Upper lobe of left lung (tissue), 6 donors: ENCODE results near the gene KCNAB1. TPM values are rescaled to one million over a fixed set of nuclear protein-coding genes. Genes with fewer than 3 reads are reported as not detected.
A peak's percentile ranks its signal among the peaks of the same experiment; 100 is the strongest.

ENCODE experiments used
- ATAC-seq, 2 donors: fragments of 200-7000 bp; cut with Tn5 transposase; one replicate each; pipeline ENCODE4 v1.9.1; 2022; ENCODE audit warnings: mild to moderate bottlenecking in 2 of 2, moderate library complexity in 2 of 2; ENCODE audit not compliant: low FRiP score in 2 of 2
- DNase-seq, 2 donors: peaks; one replicate each; pipeline ENCODE4 v3.0.0-alpha.2; 2019 to 2020
- H3K27ac ChIP-seq, 4 donors: fragments of 200-600 bp; sonication (generic); one replicate each; pipeline ENCODE4 v1.5.1; 2016 to 2019
- H3K27me3 ChIP-seq, 4 donors: fragments of 200-600 bp; sonication (generic); one replicate each; pipeline ENCODE4 v1.5.1; 2017 to 2019
- H3K36me3 ChIP-seq, 4 donors: fragments of 200-600 bp; sonication (generic); one replicate each; pipeline ENCODE4 v1.5.1; 2016 to 2019
- H3K4me1 ChIP-seq, 4 donors: fragments of 200-600 bp; sonication (generic); one replicate each; pipeline ENCODE4 v1.5.1; 2018 to 2019
- H3K4me3 ChIP-seq, 4 donors: fragments of 200-600 bp; sonication (generic); one replicate each; pipeline ENCODE4 v1.5.1; 2017 to 2019; ENCODE audit warnings: mild to moderate bottlenecking in 2 of 4, moderate library complexity in 1 of 4
- H3K9me3 ChIP-seq, 4 donors: fragments of 200-600 bp; sonication (generic); one replicate each; pipeline ENCODE4 v1.5.1; 2018 to 2019
- CTCF ChIP-seq, 6 experiments: fragments of 450-650 bp in 4 of 6; fragments of 200-600 bp in 2 of 6; sonication (generic) in 2 of 6; IDR thresholded peaks; one replicate each; pipeline ENCODE4 v1.5.1; 2016 to 2019; ENCODE audit warnings: antibody characterized with exemption in 6 of 6
- EP300 ChIP-seq, 4 donors: sonication (generic); formaldehyde crosslinking; IDR thresholded peaks; one replicate each; pipeline ENCODE4 v1.5.1; 2017; ENCODE audit warnings: antibody characterized with exemption in 4 of 4, control low read depth in 2 of 4
- POLR2A ChIP-seq, 4 donors: fragments of 450-650 bp; IDR thresholded peaks; one replicate each; pipeline ENCODE4 v1.5.1; 2016 to 2017; ENCODE audit warnings: antibody characterized with exemption in 4 of 4, mild to moderate bottlenecking in 2 of 4
- POLR2AphosphoS5 ChIP-seq, 2 donors: sonication (generic); formaldehyde crosslinking; IDR thresholded peaks; one replicate each; pipeline ENCODE4 v1.5.1; 2017; ENCODE audit warnings: antibody characterized with exemption in 2 of 2
- WGBS, 2 donors: methylation state at CpG; one replicate each; pipeline ENCODE4 v1.1.5; 2017 to 2018; 5-methylcytosine and 5-hydroxymethylcytosine counted together
- total RNA-seq, 6 donors: library from RNA; depleted of rRNA in 4 of 6; stranded (reverse); fragments of >200 nt in 4 of 6; gene quantifications; one replicate each; pipeline versions ENCODE4 v1.1.0 to v1.2.1, GENCODE V29; 2016 to 2021
- donor health status: DM: no; HTN: no; CAD: no; lungs with moderate emphysema.
- donor health status: DM: no; HTN: yes; CAD: no; lungs with severe emphysema.

The KCNAB1 gene
- total RNA-seq, 6 donors from 2014 or later = 0.79 to 5.2 (median 3.0) TPM

DNA sequence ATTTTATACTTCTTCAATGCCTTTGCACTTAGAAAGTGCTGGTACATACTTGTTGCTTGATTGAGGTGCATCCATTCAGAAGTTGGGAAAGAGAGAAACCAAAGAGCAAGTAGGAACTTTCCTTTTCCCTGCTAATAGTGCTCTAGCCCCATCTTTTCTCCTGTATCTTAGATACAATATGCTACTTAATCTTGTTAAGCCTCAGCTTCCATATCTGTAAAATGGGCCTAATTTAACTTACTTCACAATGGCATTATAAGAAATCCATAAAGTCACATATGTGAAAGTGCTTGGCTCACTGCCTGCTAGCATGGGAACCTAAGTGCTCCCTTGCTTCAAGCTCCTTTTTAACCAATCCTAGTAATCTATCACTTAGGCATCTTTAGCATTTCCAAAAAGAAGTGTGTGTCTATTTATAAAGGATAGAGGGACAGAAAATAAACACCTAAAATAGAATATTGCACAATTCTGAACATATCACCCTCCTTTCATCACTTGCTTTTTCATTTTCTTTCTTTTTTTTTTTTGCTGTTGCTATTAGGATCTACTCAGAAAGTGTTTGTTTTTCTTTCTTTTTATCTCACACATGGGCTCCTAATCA lies 28.1 kb downstream of the KCNAB1 start:
- peak overlapping the region in 2 of 4 donors; percentile 28 to 50 for H3K27ac ChIP-seq
- H3K36me3 ChIP-seq = no peaks in the 10 kb centered on the region
- no peaks in the 10 kb centered on the region for H3K9me3 ChIP-seq
- DNase-seq (no peak), ATAC-seq (no peak)
- peaks cover 10 to 18% (median 13%) of the 10 kb centered on the region in 4 donors for H3K4me1 ChIP-seq
- TF ChIP-seq POLR2AphosphoS5 (IDR thresholded peaks at IDR 0.05) (no peak), CTCF (IDR thresholded peaks at IDR 0.05) (no peak), POLR2A (IDR thresholded peaks at IDR 0.05) (no peak), EP300 (IDR thresholded peaks at IDR 0.05) (no peak)
- H3K4me3 ChIP-seq = no peak overlapping the region
- H3K27me3 ChIP-seq = no peaks in the 10 kb centered on the region

DNA sequence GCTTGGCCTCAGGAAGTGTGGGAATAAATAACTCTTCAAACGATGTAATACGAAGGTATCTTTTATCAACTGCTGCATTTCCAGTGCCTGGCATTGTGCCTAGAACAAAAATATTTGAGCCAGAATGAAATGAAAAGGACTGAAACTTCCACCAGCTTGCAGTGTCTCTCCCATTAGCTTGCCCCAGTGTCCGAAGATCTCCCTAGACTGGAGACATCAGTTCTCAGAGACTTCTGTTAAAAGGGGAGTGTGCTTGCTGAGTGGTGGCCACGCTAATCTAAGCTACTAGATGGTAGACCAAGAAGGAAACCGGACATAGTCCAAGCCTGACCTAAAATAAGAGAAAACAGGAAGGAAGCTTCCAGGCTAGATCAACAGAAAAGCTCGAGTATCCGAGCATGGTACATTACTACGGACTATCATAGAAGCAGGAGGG lies 28.6 kb downstream of the KCNAB1 start:
- no peak for TF ChIP-seq CTCF (IDR thresholded peaks at IDR 0.05)
- TF ChIP-seq POLR2AphosphoS5 (IDR thresholded peaks at IDR 0.05) = no peak
- no peak for TF ChIP-seq POLR2A (IDR thresholded peaks at IDR 0.05)
- TF ChIP-seq EP300 (IDR thresholded peaks at IDR 0.05) = no peak
- no peaks in the 10 kb centered on the region for H3K27me3 ChIP-seq
- no peaks in the 10 kb centered on the region for H3K36me3 ChIP-seq
- DNase-seq = no peak
- ATAC-seq = peak in 1 of 2 donors; percentile 51
- H3K27ac ChIP-seq = peak overlapping the region in 2 of 4 donors; percentile 28 to 50
- no peak overlapping the region for H3K4me3 ChIP-seq
- no peaks in the 10 kb centered on the region for H3K9me3 ChIP-seq
- 11 to 16% methylated on average over 8 of the region's 8 CpGs for WGBS, 2 donors
- peaks cover 10 to 18% (median 13%) of the 10 kb centered on the region in 4 donors for H3K4me1 ChIP-seq

- TF ChIP-seq POLR2A (IDR thresholded peaks at IDR 0.05) = no peak
- no peak for TF ChIP-seq CTCF (IDR thresholded peaks at IDR 0.05)
- TF ChIP-seq EP300 (IDR thresholded peaks at IDR 0.05) = no peak
- no peak for TF ChIP-seq POLR2AphosphoS5 (IDR thresholded peaks at IDR 0.05)
- Histone ChIP-seq H3K4me3 (no peak overlapping the region), H3K27ac (peak overlapping the region in 2 of 4 donors; percentile 50 to 58), H3K4me1 (peaks cover 10 to 18% (median 13%) of the 10 kb centered on the region in 4 donors), H3K27me3 (no peaks in the 10 kb centered on the region), H3K36me3 (no peaks in the 10 kb centered on the region), H3K9me3 (no peaks in the 10 kb centered on the region)
- no peak for ATAC-seq
- 72 to 79% methylated on average over 3 of the region's 3 CpGs for WGBS, 2 donors
- no peak for DNase-seq
These were observed 29.5 kb downstream of the KCNAB1 start for GRCh38 chr3:156149876-156150275.

GRCh38 chr3:156150434-156151066 lies 30.2 kb downstream of the KCNAB1 start:
- H3K4me3 ChIP-seq = no peak overlapping the region
- H3K36me3 ChIP-seq = no peaks in the 10 kb centered on the region
- WGBS, 2 donors = 19 to 22% methylated on average over 8 of the region's 8 CpGs
- H3K4me1 ChIP-seq = peaks cover 10 to 18% (median 13%) of the 10 kb centered on the region in 4 donors
- ATAC-seq = peak in 1 of 2 donors; percentile 85
- H3K27me3 ChIP-seq = no peaks in the 10 kb centered on the region
- TF ChIP-seq CTCF (IDR thresholded peaks at IDR 0.05) (peak; percentile 58 to 88 (median 78)), POLR2AphosphoS5 (IDR thresholded peaks at IDR 0.05) (no peak)
- no peaks in the 10 kb centered on the region for H3K9me3 ChIP-seq
- H3K27ac ChIP-seq = peak overlapping the region in 2 of 4 donors; percentile 50 to 58
- no peak for DNase-seq
